Uterus (tissue), 4 donors: ENCODE data around the gene CCDC54. TPM values are rescaled to one million over a fixed set of nuclear protein-coding genes. Genes with fewer than 3 reads are reported as not detected.

Experiments
- DNase-seq, 2 donors: peaks; one replicate each; pipeline ENCODE4 v3.0.0-alpha.2; 2019 to 2020
- H3K27ac ChIP-seq, 2 donors: fragments of 200-600 bp; sonication (generic); 1 replicate in 1 of 2; 2 replicates in 1 of 2; pipeline ENCODE4 v1.5.1; 2016 to 2018
- H3K27me3 ChIP-seq, 2 donors: fragments of 200-600 bp; sonication (generic); one replicate each; pipeline ENCODE4 v1.5.1; 2018 to 2019; ENCODE audit warnings: control low read depth in 1 of 2
- H3K36me3 ChIP-seq, 2 donors: fragments of 200-600 bp; sonication (generic); one replicate each; pipeline ENCODE4 v1.5.1; 2019; ENCODE audit warnings: control low read depth in 1 of 2
- H3K4me1 ChIP-seq, 2 donors: fragments of 200-600 bp; sonication (generic); one replicate each; pipeline ENCODE4 v1.5.1; 2018 to 2019; ENCODE audit warnings: control low read depth in 1 of 2
- H3K4me3 ChIP-seq, 2 donors: fragments of 200-600 bp; sonication (generic); 1 replicate in 1 of 2; 2 replicates in 1 of 2; pipeline ENCODE4 v1.5.1; 2018 to 2019; ENCODE audit warnings: mild to moderate bottlenecking in 1 of 2
- H3K9me3 ChIP-seq, 2 donors: fragments of 200-600 bp; sonication (generic); one replicate each; pipeline ENCODE4 v1.5.1; 2019; ENCODE audit warnings: control low read depth in 1 of 2
- POLR2A ChIP-seq, 2 donors: fragments of 450-650 bp; IDR thresholded peaks; one replicate each; pipeline ENCODE4 v1.6.1; 2016; ENCODE audit warnings: antibody characterized with exemption in 2 of 2, mild to moderate bottlenecking in 1 of 2, moderate library complexity in 1 of 2
- intact Hi-C: fragments of 100-400 bp; cut with DNase I; formaldehyde crosslinking; loops from one replicate; pipeline ENCODE4 v1.15.1; 2023; ENCODE audit warnings: low total_unique reads
- total RNA-seq, 4 donors: library from RNA; depleted of rRNA in 3 of 4; stranded (reverse); fragments of >200 nt in 3 of 4; gene quantifications; one replicate each; pipeline versions ENCODE4 v1.1.0 to v1.2.4, GENCODE V29; 2014 to 2023
- TF ChIP-seq, protein P1 (sequence below), 4 experiments: fragments of 200-600 bp in 2 of 4; fragments of 450-650 bp in 2 of 4; sonication (generic) in 2 of 4; IDR thresholded peaks; one replicate each; pipeline ENCODE4 v1.5.1; 2016 to 2019; ENCODE audit warnings: antibody characterized with exemption in 4 of 4, mild to moderate bottlenecking in 2 of 4, moderate library complexity in 1 of 4
- donor health status: DM: yes; HTN: yes; CAD: no.

CCDC54 gene
- total RNA-seq, 4 donors from 2014 or later: not detected

DNA sequence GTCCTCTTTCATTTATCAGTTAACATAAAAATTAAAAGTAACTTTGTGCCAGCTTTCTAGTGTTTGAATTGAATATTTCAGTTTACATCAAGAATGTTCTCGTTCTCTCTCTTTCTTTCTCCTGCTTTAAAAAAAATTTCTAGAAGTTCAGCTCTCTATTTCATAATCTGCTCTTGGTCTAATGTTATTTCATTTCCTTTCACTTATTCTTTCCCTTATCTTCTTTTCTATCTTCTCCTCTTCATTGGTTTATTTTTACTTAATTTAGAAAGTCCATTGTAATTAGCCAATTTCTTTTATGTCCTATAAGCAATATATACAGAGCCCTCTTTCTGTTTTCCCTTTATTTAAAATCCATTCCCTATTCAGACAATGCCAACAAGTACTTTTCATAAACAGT lies 44.6 kb downstream of the CCDC54 start:
- H3K27ac ChIP-seq: no peak overlapping the region
- DNase-seq: no peak
- no peak for TF ChIP-seq POLR2A (IDR thresholded peaks at IDR 0.05)
- TF ChIP-seq, protein P1, sequence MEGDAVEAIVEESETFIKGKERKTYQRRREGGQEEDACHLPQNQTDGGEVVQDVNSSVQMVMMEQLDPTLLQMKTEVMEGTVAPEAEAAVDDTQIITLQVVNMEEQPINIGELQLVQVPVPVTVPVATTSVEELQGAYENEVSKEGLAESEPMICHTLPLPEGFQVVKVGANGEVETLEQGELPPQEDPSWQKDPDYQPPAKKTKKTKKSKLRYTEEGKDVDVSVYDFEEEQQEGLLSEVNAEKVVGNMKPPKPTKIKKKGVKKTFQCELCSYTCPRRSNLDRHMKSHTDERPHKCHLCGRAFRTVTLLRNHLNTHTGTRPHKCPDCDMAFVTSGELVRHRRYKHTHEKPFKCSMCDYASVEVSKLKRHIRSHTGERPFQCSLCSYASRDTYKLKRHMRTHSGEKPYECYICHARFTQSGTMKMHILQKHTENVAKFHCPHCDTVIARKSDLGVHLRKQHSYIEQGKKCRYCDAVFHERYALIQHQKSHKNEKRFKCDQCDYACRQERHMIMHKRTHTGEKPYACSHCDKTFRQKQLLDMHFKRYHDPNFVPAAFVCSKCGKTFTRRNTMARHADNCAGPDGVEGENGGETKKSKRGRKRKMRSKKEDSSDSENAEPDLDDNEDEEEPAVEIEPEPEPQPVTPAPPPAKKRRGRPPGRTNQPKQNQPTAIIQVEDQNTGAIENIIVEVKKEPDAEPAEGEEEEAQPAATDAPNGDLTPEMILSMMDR (IDR thresholded peaks at IDR 0.05): no peak
- no peaks in the 10 kb centered on the region for H3K36me3 ChIP-seq
- H3K4me1 ChIP-seq: no peaks in the 10 kb centered on the region
- H3K4me3 ChIP-seq: no peak overlapping the region
- intact Hi-C loops: no loop called here
- H3K9me3 ChIP-seq: no peaks in the 10 kb centered on the region
- no peaks in the 10 kb centered on the region for H3K27me3 ChIP-seq

DNA sequence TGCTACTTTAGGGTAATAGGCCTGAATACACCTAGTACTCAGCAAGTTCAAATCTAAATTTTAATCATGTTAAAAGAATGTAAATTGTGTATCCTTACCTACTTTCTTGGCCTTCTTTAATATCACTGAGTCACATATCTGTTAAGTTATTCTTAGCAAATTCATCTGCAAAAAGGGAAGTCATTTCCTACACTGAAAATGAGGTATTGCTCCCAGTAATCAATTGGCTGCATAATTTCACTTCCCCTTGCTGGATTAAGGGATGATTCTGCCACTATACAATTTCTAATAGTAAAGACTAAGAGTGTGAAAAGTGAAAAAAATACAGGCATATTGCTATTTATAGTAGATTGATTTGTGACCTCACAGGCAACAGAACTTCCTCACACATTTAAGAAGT lies 47.8 kb downstream of the CCDC54 start:
- intact Hi-C loops: no loop called here
- H3K4me3 ChIP-seq: no peak overlapping the region
- TF ChIP-seq, protein P1 (IDR thresholded peaks at IDR 0.05): no peak
- no peak for TF ChIP-seq POLR2A (IDR thresholded peaks at IDR 0.05)
- no peaks in the 10 kb centered on the region for H3K36me3 ChIP-seq
- no peaks in the 10 kb centered on the region for H3K4me1 ChIP-seq
- no peak overlapping the region for H3K27ac ChIP-seq
- no peaks in the 10 kb centered on the region for H3K9me3 ChIP-seq
- H3K27me3 ChIP-seq: no peaks in the 10 kb centered on the region
- DNase-seq: no peak

DNA sequence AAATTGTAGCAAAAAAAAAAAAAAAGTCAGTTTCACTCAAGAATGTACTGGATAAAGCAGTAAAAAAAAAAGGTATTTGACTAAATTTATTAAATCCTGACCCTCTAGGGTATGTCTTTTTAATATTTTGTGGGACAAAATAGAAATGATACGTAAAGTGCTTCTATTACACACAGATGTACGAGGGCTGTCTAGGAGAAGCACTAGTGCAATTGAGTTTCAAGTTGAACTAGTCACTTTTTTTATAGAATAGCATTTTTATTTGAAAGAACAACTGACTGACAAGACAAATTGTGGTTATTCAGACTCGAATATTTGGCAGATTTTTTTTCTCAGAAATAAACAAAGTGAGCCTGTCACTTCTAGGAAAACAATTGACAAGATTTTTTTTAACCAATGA lies 49.0 kb downstream of the CCDC54 start:
- Histone ChIP-seq H3K9me3 (no peaks in the 10 kb centered on the region), H3K4me3 (no peak overlapping the region), H3K36me3 (no peaks in the 10 kb centered on the region), H3K27ac (no peak overlapping the region), H3K27me3 (no peaks in the 10 kb centered on the region), H3K4me1 (no peaks in the 10 kb centered on the region)
- DNase-seq: no peak
- TF ChIP-seq, protein P1 (IDR thresholded peaks at IDR 0.05): no peak
- no peak for TF ChIP-seq POLR2A (IDR thresholded peaks at IDR 0.05)
- intact Hi-C loops: no loop called here

Other genes with a start within 250 kb of the CCDC54 start
- gene BBX, start 145.5 kb downstream of the CCDC54 start, total RNA-seq: 100 to 1,000 TPM in 1 of 4 donors, 10 to 100 TPM in 3; 21.5 to 106 (median 63.8) TPM